Measurements from ENCODE around the gene FDPS.

The FDPS gene

DNA sequence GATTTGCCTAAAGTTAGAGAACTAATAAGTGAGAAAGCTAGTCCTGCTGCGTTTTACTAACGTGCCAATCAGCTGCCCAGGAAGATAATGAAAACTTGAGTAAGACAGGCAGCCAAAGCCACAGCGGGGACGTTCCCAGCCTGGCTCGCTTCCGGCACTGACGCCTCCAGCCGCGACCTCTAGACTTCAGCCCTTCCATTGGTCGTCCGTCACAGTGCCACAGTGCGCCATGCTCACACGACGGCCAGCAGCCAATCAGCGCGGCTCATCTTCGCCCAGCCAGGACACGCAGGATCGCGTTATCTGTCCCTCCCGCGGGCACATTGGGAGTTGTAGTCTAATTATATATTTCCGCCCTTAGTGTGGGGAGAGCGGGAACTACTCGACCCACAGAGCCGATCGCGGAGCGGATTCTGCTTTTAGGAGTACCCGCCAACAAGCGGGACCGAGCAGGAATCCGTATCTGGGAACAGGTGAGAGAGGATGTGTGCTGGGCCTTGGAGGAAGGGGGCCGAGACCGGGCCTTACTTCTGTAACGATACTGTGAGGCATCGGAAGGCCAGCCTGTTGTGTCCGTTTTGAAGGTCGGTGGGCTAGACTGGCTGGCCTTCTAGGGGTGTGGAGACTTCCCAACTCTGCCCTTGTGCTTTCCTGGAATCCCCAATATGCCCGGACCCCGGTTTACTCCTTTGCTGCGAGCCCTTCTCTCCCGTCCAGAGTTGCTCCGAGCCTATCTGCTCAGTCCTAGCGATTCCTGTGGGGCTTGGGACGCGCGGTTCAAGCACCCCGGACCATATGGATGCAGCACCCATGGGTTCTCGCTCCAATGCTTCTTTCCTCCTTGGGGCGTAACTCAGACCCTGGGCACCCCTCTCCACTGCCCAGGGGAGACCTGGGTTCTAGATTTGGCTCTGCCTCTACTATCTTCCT is at the start of gene FDPS:
Gene FDPS, plus strand, starts transcription at position 374 of the 930 bp plus-strand sequence. CDS start 924 bp downstream, outside the sequence.
- Mint-ChIP-seq H3K4me1 (peaks cover 34% of the 10 kb centered on the region), H3K27ac (peak within 1 kb of the TSS; percentile 97), H3K4me3 (peak within 1 kb of the TSS; percentile 96), H3K9me3 (no peaks in the 10 kb centered on the region), H3K36me3 (peaks cover 58% of the 10 kb centered on the region)
- DNase-seq (ENCODE audit: low spot score in 2 of 2), result peak; percentile 81 to 96
- peak; percentile 99 for ATAC-seq

GRCh38 chr1:155260276-155260675 is 48.4 kb upstream of the FDPS start:
- no peaks in the 10 kb centered on the region for H3K9me3 Mint-ChIP-seq
- peak overlapping the region; percentile 99 for H3K4me3 Mint-ChIP-seq
- H3K36me3 Mint-ChIP-seq, result peaks cover 96% of the 10 kb centered on the region
- peak overlapping the region; percentile 97 for H3K27ac Mint-ChIP-seq
- ATAC-seq, result no peak
- H3K4me1 Mint-ChIP-seq, result peaks cover 61% of the 10 kb centered on the region
- DNase-seq (ENCODE audit: low spot score in 2 of 2), result no peak

DNA sequence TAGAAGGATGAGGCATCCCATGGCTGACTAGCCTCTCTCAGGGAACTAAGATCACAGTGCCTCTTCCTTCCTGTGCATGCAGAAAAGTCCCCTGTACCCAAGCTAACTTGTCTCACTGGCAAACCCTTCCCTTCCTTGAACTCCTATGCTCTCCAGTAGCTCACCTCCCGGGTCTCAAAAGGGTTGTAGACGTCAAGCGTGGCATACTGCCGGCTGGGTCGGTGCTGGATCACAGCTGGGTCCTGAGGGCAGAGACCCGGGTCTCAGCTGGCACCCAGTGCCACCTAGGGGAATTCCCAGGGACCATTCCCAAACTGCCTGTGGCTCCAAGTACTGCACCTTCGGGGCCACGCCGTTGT is 47.2 kb upstream of the FDPS start:
- peaks cover 99% of the 10 kb centered on the region for H3K36me3 Mint-ChIP-seq
- DNase-seq (ENCODE audit: low spot score in 2 of 2) (no peak), ATAC-seq (peak; percentile 33)
- H3K4me3 Mint-ChIP-seq, result peak overlapping the region; percentile 99
- H3K27ac Mint-ChIP-seq, result peak overlapping the region; percentile 97
- H3K9me3 Mint-ChIP-seq, result no peaks in the 10 kb centered on the region
- H3K4me1 Mint-ChIP-seq, result peaks cover 49% of the 10 kb centered on the region

DNA sequence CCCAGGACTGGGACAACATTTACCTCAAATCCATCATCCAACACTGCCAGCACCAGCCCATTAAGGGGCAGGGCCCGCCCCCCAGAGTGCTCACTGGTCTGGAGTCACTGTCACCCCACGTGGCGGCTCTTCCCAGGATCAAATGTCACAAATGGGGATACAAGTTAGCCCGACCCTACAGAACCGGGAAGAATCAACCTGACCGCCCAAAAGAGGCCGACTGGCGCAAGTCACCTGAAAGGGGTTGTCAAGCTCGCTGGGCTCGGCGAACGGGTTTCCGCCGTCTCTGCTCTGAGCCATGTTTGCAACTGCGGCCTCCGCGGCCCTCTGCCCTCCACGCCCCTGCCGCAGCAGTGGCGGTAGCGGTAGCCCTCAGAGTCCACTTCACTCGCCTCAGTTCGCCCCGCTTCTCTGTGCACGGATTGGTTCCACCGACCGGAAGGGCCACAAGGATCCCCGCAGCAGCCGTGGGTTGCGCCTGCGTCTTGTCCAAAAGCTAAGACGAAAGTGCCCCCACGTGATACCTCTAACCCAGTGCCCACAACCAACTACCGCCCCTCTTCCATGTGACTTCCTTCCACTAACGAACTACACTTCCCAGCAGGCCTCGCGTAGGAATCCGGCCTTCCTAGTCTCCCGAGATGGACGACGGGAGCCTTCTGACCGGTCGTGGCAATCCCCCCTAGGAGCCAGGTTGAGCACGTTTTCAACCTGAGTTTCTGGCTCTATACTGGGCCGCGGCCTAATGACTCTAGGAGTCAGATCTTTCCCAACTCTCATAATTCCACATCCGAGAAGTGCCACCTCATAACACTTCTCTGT is 46.6 kb upstream of the FDPS start, which contains the start of gene SCAMP3:
Gene SCAMP3, minus strand, starts transcription at position 509 of the 822 bp plus-strand sequence. Its CDS starts 209 bp downstream, at position 300.
- H3K9me3 Mint-ChIP-seq, result no peaks in the 10 kb centered on the region
- peak; percentile 65 to 94 for DNase-seq (ENCODE audit: low spot score in 2 of 2)
- H3K27ac Mint-ChIP-seq, result peak within 1 kb of the TSS; percentile 97
- H3K36me3 Mint-ChIP-seq, result peaks cover 100% of the 10 kb centered on the region
- H3K4me1 Mint-ChIP-seq, result peaks cover 43% of the 10 kb centered on the region
- ATAC-seq, result peak; percentile 96
- H3K4me3 Mint-ChIP-seq, result peak within 1 kb of the TSS; percentile 99

GRCh38 chr1:155263067-155263466 is 45.6 kb upstream of the FDPS start:
- H3K36me3 Mint-ChIP-seq, result peaks cover 100% of the 10 kb centered on the region
- no peak for ATAC-seq
- peak overlapping the region; percentile 99 for H3K4me3 Mint-ChIP-seq
- H3K4me1 Mint-ChIP-seq, result peaks cover 38% of the 10 kb centered on the region
- peak overlapping the region; percentile 97 for H3K27ac Mint-ChIP-seq
- no peak for DNase-seq (ENCODE audit: low spot score in 2 of 2)
- no peaks in the 10 kb centered on the region for H3K9me3 Mint-ChIP-seq

- Mint-ChIP-seq H3K36me3 (peaks cover 100% of the 10 kb centered on the region), H3K27ac (peak overlapping the region; percentile 36), H3K4me3 (no peak overlapping the region), H3K9me3 (no peaks in the 10 kb centered on the region), H3K4me1 (peaks cover 31% of the 10 kb centered on the region)
- DNase-seq (ENCODE audit: low spot score in 2 of 2) (no peak), ATAC-seq (no peak)
Observed at GRCh38 chr1:155266553-155266952, 42.1 kb upstream of the FDPS start.

DNA sequence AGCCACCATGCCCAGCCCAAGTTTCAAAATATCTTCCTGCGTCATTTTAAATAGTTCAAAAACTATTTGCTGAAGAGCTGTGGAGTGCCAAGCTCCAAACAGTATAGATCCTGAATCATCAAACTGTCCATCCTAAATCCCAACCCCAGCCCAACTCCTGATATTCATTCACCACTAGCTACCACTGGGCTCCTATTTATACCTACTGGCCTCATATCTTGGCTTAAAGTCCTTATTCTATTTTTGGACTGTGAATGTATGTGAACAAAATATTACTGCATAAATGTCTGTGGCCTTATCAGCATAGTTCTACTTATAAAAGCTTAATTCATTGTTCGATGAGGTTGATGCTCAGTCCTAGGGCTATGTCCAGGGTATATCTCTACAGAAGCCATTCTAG is 41.3 kb upstream of the FDPS start:
- DNase-seq (ENCODE audit: low spot score in 2 of 2) (no peak), ATAC-seq (no peak)
- Mint-ChIP-seq H3K4me1 (peaks cover 22% of the 10 kb centered on the region), H3K9me3 (no peaks in the 10 kb centered on the region), H3K4me3 (no peak overlapping the region), H3K36me3 (peaks cover 100% of the 10 kb centered on the region), H3K27ac (peak overlapping the region; percentile 65)

- Mint-ChIP-seq H3K27ac (no peak overlapping the region), H3K36me3 (peaks cover 100% of the 10 kb centered on the region), H3K4me1 (peaks cover 18% of the 10 kb centered on the region), H3K9me3 (no peaks in the 10 kb centered on the region), H3K4me3 (no peak overlapping the region)
- ATAC-seq (no peak), DNase-seq (ENCODE audit: low spot score in 2 of 2) (no peak)
Observed at GRCh38 chr1:155268630-155269029, 40.0 kb upstream of the FDPS start.

GRCh38 chr1:155269381-155269780 is 39.3 kb upstream of the FDPS start:
- no peaks in the 10 kb centered on the region for H3K9me3 Mint-ChIP-seq
- H3K4me1 Mint-ChIP-seq, result peaks cover 20% of the 10 kb centered on the region
- H3K4me3 Mint-ChIP-seq, result no peak overlapping the region
- H3K27ac Mint-ChIP-seq, result no peak overlapping the region
- H3K36me3 Mint-ChIP-seq, result peaks cover 93% of the 10 kb centered on the region
- ATAC-seq (no peak), DNase-seq (ENCODE audit: low spot score in 2 of 2) (no peak)

DNA sequence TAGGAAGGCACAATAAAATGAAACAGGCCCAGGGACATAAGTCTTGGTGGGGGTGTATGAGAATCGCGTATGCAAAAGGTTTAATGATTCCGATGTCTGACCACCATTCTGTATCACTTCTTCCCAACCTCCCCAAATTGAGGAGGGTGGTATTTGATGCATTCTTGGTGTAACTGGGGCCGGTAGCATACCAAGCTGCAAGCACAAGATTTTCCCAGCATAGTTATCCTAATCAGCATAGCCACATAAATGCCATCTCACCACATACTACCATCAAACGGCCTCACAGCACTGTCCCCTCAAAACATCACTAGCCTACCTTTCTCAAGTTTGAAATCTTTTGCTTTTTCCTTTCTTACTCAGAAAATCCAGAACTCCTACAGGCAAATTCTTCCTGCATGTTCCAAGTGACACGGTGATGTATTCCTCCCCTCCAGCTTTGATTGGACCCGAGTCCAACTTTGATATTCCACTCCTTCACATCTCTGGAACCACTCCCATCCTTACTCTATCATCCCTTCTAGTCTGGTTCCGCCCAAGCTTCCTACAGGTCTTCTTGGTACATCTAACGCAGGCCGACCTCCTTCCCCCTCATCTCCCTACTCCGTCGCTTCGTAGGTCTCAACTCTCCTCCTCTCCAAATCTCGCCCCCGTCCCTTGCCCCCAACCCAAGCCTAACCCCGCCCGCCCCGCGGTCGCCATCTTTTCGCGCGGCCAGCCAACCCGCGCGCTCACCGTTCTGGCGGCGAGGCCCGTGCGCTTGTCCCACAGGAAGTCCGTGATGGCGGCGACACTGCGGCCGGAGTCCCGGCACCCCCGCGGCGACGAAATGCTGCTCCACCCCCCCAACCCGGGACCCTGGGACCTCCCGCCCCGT is 36.0 kb upstream of the FDPS start:
- H3K27ac Mint-ChIP-seq, result peak overlapping the region; percentile 87
- no peaks in the 10 kb centered on the region for H3K9me3 Mint-ChIP-seq
- ATAC-seq (peak; percentile 51), DNase-seq (ENCODE audit: low spot score in 2 of 2) (no peak)
- H3K4me3 Mint-ChIP-seq, result peak overlapping the region; percentile 82
- peaks cover 59% of the 10 kb centered on the region for H3K36me3 Mint-ChIP-seq
- peaks cover 35% of the 10 kb centered on the region for H3K4me1 Mint-ChIP-seq

- Mint-ChIP-seq H3K9me3 (no peaks in the 10 kb centered on the region), H3K4me1 (peaks cover 40% of the 10 kb centered on the region)
- peak; percentile 93 for ATAC-seq
Observed at GRCh38 chr1:155273343-155274245, 35.1 kb upstream of the FDPS start, which contains the start of gene CLK2. TSS of gene CLK2 (minus strand) at chr1:155273504. CDS start at chr1:155270977, 2,527 bp downstream.

GRCh38 chr1:155277070-155277901 is 31.4 kb upstream of the FDPS start, which contains the start of gene HCN3:
TSS of gene HCN3 (plus strand) at chr1:155277463. CDS start at chr1:155277591, 128 bp downstream.
- ATAC-seq (peak; percentile 77), DNase-seq (ENCODE audit: low spot score in 2 of 2) (peak; percentile 93 to 97)
- peak within 1 kb of the TSS; percentile 75 for H3K4me3 Mint-ChIP-seq
- H3K4me1 Mint-ChIP-seq, result peaks cover 41% of the 10 kb centered on the region
- no peaks in the 10 kb centered on the region for H3K9me3 Mint-ChIP-seq
- H3K36me3 Mint-ChIP-seq, result peaks cover 14% of the 10 kb centered on the region
- H3K27ac Mint-ChIP-seq, result peak within 1 kb of the TSS; percentile 76

More at GRCh38 chr1:155273343-155274245, 35.1 kb upstream of the FDPS start, which contains the start of gene CLK2:
- Mint-ChIP-seq H3K36me3 (peaks cover 50% of the 10 kb centered on the region), H3K4me3 (peak within 1 kb of the TSS; percentile 82), H3K27ac (peak within 1 kb of the TSS; percentile 87)
- DNase-seq (ENCODE audit: low spot score in 2 of 2), result peak; percentile 89 to 96
